ENCODE data around the gene JAKMIP1.
A peak's percentile ranks its signal among the peaks of the same experiment; 100 is the strongest.

The JAKMIP1 gene

GRCh38 chr4:6189511-6189910, 10.8 kb downstream of the JAKMIP1 start:
- in situ Hi-C loops (cut with MboI; ENCODE audit: low pct_unique_long_range_greater_than_20kb, low sequenced_read_pairs): no loop called here
- no peak for DNase-seq

DNA sequence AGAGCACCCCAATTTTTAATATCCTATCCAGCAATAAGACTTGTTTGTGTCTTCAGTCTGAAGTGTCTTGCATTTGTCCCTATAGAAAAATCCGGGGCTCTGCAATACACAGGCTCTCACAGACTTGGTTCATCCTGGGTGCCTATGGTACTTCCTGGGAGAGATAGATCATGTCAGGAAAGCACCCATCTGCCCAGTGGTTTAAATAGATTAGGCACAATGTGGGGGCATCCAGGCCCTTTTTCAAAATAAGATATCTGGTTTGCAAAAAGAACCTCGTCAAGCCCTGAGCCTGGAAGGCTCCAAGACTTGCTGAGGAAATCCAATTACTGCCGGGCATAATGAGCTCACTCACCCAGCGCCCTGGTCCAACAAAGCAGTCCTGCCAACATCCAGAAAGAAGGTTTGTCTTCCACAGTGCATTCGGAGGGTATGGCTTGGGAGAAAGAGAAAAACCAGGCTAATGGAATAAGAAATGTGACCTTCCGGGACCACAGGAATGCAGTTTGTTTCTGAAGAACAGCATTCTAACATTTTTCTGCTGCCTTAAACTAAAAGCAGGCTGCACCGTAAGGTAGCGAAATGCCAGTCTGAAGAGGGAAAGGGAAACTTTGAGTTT, 11.6 kb downstream of the JAKMIP1 start:
- in situ Hi-C loops (cut with MboI; ENCODE audit: low pct_unique_long_range_greater_than_20kb, low sequenced_read_pairs): no loop called here
- no peak for DNase-seq

GRCh38 chr4:6184169-6184568, 16.2 kb downstream of the JAKMIP1 start:
- no peak for DNase-seq
- in situ Hi-C loops (cut with MboI; ENCODE audit: low pct_unique_long_range_greater_than_20kb, low sequenced_read_pairs): no loop called here

DNA sequence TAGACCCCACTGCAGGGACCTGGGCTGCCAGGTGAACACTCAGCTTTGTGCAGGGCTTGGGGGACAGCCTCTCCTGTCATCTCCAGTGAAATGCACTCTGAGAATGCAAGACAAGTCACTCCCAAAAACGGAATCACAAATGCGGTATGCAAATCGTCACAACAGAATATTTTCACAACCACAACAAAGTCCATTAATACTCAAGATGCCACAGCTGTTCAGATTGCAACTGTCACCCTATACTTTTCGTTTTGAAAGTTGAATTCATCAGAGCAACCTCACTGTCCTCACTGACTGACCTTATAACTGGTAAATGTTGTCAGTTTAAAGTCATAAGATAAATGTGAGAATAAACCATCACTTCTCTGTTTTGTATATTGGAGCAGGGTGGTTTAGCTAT, 16.6 kb downstream of the JAKMIP1 start:
- in situ Hi-C loops (cut with MboI; ENCODE audit: low pct_unique_long_range_greater_than_20kb, low sequenced_read_pairs): no loop called here
- DNase-seq: no peak

GRCh38 chr4:6182376-6183280, 17.7 kb downstream of the JAKMIP1 start:
- in situ Hi-C loops (cut with MboI; ENCODE audit: low pct_unique_long_range_greater_than_20kb, low sequenced_read_pairs): no loop called here
- no peak for DNase-seq

DNA sequence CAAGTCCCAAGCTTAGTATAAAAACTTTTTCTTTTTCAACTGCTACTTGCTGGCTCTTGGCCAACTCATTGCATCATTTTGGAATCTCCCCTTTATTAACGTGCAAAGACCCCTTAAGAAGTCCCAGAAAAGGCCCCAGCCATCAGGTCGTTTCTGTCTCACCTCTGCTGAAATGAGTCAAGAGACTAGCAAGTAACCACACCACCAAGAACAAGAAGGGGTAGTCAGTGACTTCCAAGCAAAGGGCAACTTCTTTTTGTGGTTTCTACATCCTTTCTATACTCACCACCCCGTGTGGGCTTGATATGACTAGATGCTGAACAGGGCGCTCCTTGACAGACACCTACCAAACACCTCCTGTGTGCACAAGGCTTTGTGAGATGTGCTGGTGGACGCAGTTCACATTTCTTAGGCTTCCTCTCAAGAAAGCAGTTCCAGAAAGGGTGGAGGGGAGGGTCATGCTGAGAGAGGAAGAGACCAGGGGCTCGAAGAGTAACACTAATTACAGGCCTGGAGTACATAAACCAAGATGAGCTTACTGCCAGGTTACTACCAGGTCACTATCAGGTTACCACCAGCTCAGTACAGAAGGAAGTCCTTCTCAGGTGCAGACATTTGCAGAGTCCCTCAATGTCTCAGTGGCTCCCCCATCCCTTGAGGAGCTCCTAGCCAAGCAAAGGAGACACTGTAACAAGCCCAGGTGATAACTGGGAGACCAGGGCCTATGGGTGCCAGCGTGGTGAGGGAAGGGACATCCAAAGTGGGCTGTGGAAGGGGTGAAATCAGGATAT, 19.3 kb downstream of the JAKMIP1 start:
- in situ Hi-C loops (cut with MboI; ENCODE audit: low pct_unique_long_range_greater_than_20kb, low sequenced_read_pairs): no loop called here
- no peak for DNase-seq

DNA sequence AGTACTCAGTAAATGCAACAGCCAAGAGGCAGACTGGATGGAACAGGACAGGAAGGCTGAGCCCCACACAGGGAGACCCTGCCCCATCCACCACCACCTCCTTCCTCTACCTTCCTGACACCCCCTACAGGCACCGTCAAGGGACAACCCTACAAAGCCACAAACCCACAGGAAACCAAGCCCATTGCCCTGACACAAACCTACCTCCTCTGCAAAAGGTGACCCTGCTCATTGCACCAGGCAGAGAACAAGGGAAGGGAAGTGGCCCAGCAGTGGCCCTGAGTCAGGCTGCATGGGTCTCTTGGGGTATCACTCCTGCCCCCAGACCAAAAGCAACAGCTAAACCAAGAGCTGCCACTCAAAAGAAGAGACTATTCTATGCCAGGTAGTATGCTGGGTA, 21.0 kb downstream of the JAKMIP1 start:
- in situ Hi-C loops (cut with MboI; ENCODE audit: low pct_unique_long_range_greater_than_20kb, low sequenced_read_pairs): no loop called here

DNA sequence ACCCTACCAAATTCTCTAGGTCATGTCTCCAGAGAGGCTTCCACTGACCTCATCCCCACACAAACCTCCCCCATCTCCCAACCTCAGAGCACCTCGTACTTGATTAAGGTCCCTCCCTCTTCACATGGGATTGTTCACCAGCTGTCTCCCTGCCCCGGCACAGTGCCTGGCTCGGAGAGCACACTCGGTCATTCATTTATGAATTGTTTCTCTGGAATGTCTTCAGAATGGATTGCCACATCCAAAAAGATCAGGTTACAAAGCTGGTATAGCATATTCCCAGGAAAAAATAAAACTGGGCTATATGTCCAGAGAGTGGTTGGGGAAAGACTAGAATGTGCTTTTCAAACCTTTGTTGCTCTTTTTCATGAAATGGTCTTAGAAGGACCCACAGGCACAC, 21.6 kb downstream of the JAKMIP1 start:
- no peak for DNase-seq
- in situ Hi-C loops (cut with MboI; ENCODE audit: low pct_unique_long_range_greater_than_20kb, low sequenced_read_pairs): no loop called here

More for the DNA sequence above, 21.0 kb downstream of the JAKMIP1 start:
- DNase-seq: no peak

GRCh38 chr4:6177587-6178197, 22.7 kb downstream of the JAKMIP1 start:
- DNase-seq: peak; percentile 24
- in situ Hi-C loops (cut with MboI; ENCODE audit: low pct_unique_long_range_greater_than_20kb, low sequenced_read_pairs): no loop called here

DNA sequence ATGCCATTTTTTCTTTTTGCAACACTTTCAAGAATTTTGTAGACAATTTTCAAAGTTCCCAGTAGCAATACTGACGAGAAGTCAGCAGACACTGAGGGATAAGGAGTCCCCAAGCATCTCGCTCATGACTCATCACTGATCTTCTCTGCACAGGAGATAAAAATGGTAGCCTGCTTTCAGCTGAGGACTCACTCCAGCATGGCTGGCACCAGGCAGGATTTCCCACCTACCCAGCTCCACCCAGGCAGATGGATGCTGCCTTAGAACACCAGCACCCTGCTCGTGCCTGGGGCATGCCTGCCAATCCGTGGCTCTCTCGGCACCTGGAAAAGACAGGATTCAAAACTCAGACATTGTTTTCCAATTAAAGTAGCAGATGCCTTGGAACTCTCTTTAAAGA, 24.9 kb downstream of the JAKMIP1 start:
- in situ Hi-C loops (cut with MboI; ENCODE audit: low pct_unique_long_range_greater_than_20kb, low sequenced_read_pairs): no loop called here
- no peak for DNase-seq

GRCh38 chr4:6172927-6173200, 27.5 kb downstream of the JAKMIP1 start:
- in situ Hi-C loops (cut with MboI; ENCODE audit: low pct_unique_long_range_greater_than_20kb, low sequenced_read_pairs): no loop called here
- DNase-seq: no peak

DNA sequence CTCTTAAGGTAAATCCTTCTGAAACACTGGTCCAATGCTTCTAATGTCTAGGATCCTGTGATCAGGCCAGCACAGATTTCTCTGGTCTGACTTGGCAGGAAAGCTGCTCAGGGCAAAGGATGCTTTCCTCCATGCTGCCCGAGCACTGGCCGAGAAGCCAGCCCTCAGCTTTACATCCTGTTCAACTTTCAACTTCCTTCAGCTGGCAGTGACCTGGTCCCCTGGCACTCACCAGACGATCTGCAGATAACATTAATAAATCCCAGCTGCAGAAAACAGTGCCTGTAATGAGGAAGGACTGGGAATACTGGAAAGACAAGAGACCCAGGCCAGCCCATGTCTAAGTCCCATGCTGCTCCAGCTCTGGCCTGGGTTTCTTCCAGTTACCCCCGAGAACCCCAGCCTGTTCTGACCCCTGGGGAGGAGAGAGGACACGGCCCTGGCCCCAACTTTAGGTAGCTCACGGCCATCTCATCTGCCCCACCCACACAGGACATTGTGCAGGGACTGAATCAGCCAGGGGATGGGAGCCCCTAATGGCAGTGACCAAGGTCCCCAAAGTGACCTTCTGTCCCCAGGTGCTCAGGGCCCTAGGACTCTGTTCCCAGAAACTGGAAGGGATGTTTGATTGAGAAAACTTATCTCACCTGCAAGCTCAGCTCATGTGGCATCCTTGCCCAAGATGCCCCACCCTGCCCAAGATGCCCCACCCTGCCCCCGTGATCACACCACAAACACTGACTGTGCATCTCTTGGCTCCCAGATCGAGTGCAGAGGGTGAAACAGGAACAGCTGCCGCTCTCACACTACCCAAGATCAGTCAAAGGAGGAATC, 28.0 kb downstream of the JAKMIP1 start:
- in situ Hi-C loops (cut with MboI; ENCODE audit: low pct_unique_long_range_greater_than_20kb, low sequenced_read_pairs): no loop called here
- DNase-seq: no peak

GRCh38 chr4:6169239-6169638, 31.1 kb downstream of the JAKMIP1 start:
- no peak for DNase-seq
- in situ Hi-C loops (cut with MboI; ENCODE audit: low pct_unique_long_range_greater_than_20kb, low sequenced_read_pairs): no loop called here

DNA sequence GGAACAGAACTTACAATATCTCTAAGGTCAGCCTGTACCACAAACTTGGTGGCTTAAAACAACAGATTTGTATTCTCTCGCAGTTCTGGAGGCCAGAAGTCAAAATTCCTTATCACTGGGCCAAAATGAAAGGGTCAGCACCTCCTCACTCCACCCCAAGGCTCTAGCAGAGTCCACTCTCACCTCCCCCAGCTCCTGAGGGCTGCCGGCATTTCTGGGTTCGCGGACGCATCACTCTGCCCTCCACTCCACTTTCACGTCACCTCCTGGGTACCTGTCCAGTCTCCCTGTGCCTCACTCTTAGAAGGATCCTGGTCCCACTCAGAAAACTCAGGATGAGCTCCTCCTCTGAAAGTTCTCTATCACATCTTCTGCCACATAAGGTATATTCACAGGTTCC, 34.6 kb downstream of the JAKMIP1 start:
- in situ Hi-C loops (cut with MboI; ENCODE audit: low pct_unique_long_range_greater_than_20kb, low sequenced_read_pairs): no loop called here
- DNase-seq: no peak

DNA sequence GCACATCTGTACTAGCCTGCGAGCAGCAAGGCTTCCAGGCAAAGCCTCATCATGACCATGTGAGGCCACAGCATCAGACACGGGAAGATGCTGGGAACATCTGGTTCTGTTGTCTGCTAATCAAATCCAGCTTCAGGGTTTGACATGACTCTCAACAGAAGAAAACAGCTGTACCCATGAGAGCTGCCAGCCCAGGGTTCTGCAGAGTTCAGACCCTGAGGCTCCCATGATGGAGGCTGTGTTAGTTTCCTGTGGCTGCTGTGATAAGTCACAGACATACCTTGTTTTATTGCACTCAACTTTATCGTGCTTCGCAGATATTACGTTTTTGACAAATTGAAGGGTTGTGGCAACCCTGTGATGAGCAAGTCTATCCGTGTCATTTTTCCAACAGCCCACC, 37.5 kb downstream of the JAKMIP1 start:
- in situ Hi-C loops (cut with MboI; ENCODE audit: low pct_unique_long_range_greater_than_20kb, low sequenced_read_pairs): no loop called here
- no peak for DNase-seq

DNA sequence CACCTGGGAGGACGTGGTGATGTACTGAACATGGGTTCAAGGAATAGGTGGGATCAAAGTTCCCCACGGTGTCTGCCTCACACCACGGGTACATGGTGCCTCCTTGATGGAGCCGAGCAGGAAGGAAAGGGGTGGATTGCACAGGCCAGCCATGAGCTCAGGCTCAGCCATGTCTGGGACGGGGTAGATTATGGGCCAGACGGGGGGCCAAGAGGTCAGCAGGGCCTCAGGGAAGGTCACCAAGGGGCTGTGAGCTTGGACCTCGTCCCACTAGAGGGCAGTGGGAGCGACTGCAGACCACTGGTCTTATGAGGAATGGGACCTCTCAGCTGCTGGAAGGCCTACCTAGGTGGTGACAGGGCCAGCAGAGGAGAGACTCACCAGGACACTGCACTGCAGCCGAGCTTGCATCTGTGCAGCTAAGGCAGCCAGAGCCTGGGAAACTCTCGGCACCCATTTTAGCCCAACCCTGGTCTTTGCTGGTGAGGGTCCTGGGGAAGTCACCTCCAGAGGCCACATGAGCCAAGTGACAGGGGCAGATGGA, 38.4 kb downstream of the JAKMIP1 start:
- in situ Hi-C loops (cut with MboI; ENCODE audit: low pct_unique_long_range_greater_than_20kb, low sequenced_read_pairs): no loop called here
- no peak for DNase-seq

GRCh38 chr4:6160536-6160935, 39.8 kb downstream of the JAKMIP1 start:
- in situ Hi-C loops (cut with MboI; ENCODE audit: low pct_unique_long_range_greater_than_20kb, low sequenced_read_pairs): no loop called here
- DNase-seq: no peak

- DNase-seq: no peak
- in situ Hi-C loops (cut with MboI; ENCODE audit: low pct_unique_long_range_greater_than_20kb, low sequenced_read_pairs): no loop called here
These were observed 42.4 kb downstream of the JAKMIP1 start for GRCh38 chr4:6157926-6158325.

Measured in KBM-7 (cell line).